SK-N-SH (cell line): ENCODE data around the gene CYBRD1.

Experiments
- CTCF ChIP-seq: fragments of 200-600 bp; sonication (generic); IDR thresholded peaks from 2 replicates; pipeline ENCODE4 v1.6.1; 2017; ENCODE audit warnings: antibody characterized with exemption, mild to moderate bottlenecking, moderate library complexity
- EZH2phosphoT487 ChIP-seq: fragments of 200-600 bp; sonication (generic); IDR thresholded peaks from 2 replicates; pipeline ENCODE4 v1.6.1; 2017; ENCODE audit warnings: low read depth, mixed run types, mild to moderate bottlenecking, antibody characterized with exemption, moderate library complexity, borderline replicate concordance
- GABPA ChIP-seq: IDR thresholded peaks from 2 replicates; pipeline ENCODE4 v1.4.0; 2012; ENCODE audit warnings: low read depth, mild to moderate bottlenecking
- TAF1 ChIP-seq: IDR thresholded peaks from 2 replicates; pipeline ENCODE4 v1.6.1; 2012; ENCODE audit warnings: low read depth, mild to moderate bottlenecking, low read length, moderate library complexity, borderline replicate concordance
- TF ChIP-seq, protein P1 (sequence below): IDR thresholded peaks from 2 replicates; pipeline ENCODE4 v1.4.0; 2012; ENCODE audit warnings: low read depth, borderline replicate concordance

- TF ChIP-seq, protein P1, sequence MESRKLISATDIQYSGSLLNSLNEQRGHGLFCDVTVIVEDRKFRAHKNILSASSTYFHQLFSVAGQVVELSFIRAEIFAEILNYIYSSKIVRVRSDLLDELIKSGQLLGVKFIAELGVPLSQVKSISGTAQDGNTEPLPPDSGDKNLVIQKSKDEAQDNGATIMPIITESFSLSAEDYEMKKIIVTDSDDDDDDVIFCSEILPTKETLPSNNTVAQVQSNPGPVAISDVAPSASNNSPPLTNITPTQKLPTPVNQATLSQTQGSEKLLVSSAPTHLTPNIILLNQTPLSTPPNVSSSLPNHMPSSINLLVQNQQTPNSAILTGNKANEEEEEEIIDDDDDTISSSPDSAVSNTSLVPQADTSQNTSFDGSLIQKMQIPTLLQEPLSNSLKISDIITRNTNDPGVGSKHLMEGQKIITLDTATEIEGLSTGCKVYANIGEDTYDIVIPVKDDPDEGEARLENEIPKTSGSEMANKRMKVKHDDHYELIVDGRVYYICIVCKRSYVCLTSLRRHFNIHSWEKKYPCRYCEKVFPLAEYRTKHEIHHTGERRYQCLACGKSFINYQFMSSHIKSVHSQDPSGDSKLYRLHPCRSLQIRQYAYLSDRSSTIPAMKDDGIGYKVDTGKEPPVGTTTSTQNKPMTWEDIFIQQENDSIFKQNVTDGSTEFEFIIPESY: no peak
- TF ChIP-seq CTCF (no peak), GABPA (no peak), EZH2phosphoT487 (no peak), TAF1 (no peak)
Measured at GRCh38 chr2:171547256-171547655, 25.0 kb downstream of the CYBRD1 start.
